Activated CD8-positive, alpha-beta T cell treated with anti-CD3 and anti-CD28 coated beads, Interleukin-2, amount 10 ng/mL, durations not matched to agents 7 days and 5 days (primary cell): ENCODE data around the gene MTFMT. TPM values are rescaled to one million over a fixed set of nuclear protein-coding genes. Genes with fewer than 3 reads are reported as not detected.

Source experiments
- ATAC-seq: fragments of 150-1000 bp; cut with Tn5 transposase; one replicate; pipeline ENCODE4 v1.10.0; 2021; ENCODE audit warnings: moderate library complexity
- CTCF ChIA-PET: fragments of 350-600 bp; sonication (Branson Sonifier 250); formaldehyde crosslinking; loops from one replicate; lab custom pipeline; 2021; ENCODE audit warnings: antibody characterized with exemption; lab: Charles Lee
- POLR2A ChIA-PET: fragments of 350-600 bp; sonication (Branson Sonifier 250); formaldehyde crosslinking; loops from one replicate; lab custom pipeline; 2021; ENCODE audit warnings: antibody characterized with exemption; lab: Charles Lee
- DNase-seq: peaks from one replicate; pipeline ENCODE4 v3.0.0-alpha.2; 2020
- H3K27ac Mint-ChIP-seq: one replicate; pipeline ENCODE4 v1.8.0; 2021; ENCODE audit warnings: mild to moderate bottlenecking, mixed read lengths
- H3K27me3 Mint-ChIP-seq: one replicate; pipeline ENCODE4 v1.8.0; 2021; ENCODE audit warnings: low read depth, mixed read lengths
- H3K36me3 Mint-ChIP-seq: one replicate; pipeline ENCODE4 v1.8.0; 2021; ENCODE audit warnings: low read depth, mixed read lengths
- H3K4me1 Mint-ChIP-seq: one replicate; pipeline ENCODE4 v1.8.0; 2021; ENCODE audit warnings: low read depth, mixed read lengths
- H3K4me3 Mint-ChIP-seq: one replicate; pipeline ENCODE4 v1.8.0; 2021; ENCODE audit warnings: mild to moderate bottlenecking, mixed read lengths
- H3K9me3 Mint-ChIP-seq: one replicate; pipeline ENCODE4 v1.8.0; 2022; ENCODE audit warnings: mixed read lengths; ENCODE audit not compliant: insufficient read depth
- total RNA-seq, 2 experiments: library from RNA; stranded (reverse); gene quantifications; one replicate each; pipeline ENCODE4 v1.2.3, GENCODE V29; 2021

MTFMT gene
- total RNA-seq, 2 experiments from 2014 or later = 16.2 to 19.3 TPM

- POLR2A ChIA-PET = no interaction called here
- no peak overlapping the region for H3K27ac Mint-ChIP-seq
- H3K27me3 Mint-ChIP-seq = no peaks in the 10 kb centered on the region
- H3K4me1 Mint-ChIP-seq = no peaks in the 10 kb centered on the region
- no peak for ATAC-seq
- H3K36me3 Mint-ChIP-seq = peaks cover 12% of the 10 kb centered on the region
- no peak for DNase-seq
- no peaks in the 10 kb centered on the region for H3K9me3 Mint-ChIP-seq
- no peak overlapping the region for H3K4me3 Mint-ChIP-seq
- CTCF ChIA-PET = interaction anchor here (1.0 to 1.6 kb wide), 5 partner anchors 9 to 274 kb away, joined by 3 to 4 read pairs (median 3); no protein-coding TSS in a partner anchor
Measured at GRCh38 chr15:65004993-65005392, 24.4 kb downstream of the MTFMT start.

GRCh38 chr15:64997745-64998375 lies 31.6 kb downstream of the MTFMT start:
- DNase-seq = no peak
- H3K27me3 Mint-ChIP-seq = no peaks in the 10 kb centered on the region
- POLR2A ChIA-PET = no interaction called here
- H3K4me1 Mint-ChIP-seq = peaks cover 5% of the 10 kb centered on the region
- H3K36me3 Mint-ChIP-seq = peaks cover 3% of the 10 kb centered on the region
- no peak for ATAC-seq
- no peaks in the 10 kb centered on the region for H3K9me3 Mint-ChIP-seq
- no peak overlapping the region for H3K4me3 Mint-ChIP-seq
- CTCF ChIA-PET = interaction anchor here (1.2 kb wide), 1 partner anchor 14 kb away, joined by 3 read pairs; no protein-coding TSS in a partner anchor
- no peak overlapping the region for H3K27ac Mint-ChIP-seq

DNA sequence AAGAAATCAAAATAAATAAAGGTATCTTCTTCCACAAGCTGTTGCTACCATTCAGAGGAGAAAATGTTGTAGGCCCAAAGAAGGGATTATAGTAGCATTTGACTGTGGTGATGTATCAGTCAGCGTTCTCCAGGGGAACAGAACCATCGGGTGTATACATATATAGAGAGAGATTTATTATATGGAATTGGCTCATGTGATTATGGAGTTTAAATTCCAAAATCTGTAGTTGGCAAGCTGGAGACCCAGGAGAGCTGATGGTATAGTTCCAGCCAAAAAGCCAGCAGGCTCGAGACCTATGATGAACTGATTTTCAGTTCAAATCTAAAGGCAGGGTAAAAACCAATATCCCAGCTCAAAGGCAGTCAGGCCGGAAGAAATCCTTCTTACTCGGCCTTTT lies 32.4 kb downstream of the MTFMT start:
- no peaks in the 10 kb centered on the region for H3K36me3 Mint-ChIP-seq
- no peaks in the 10 kb centered on the region for H3K9me3 Mint-ChIP-seq
- no peak for ATAC-seq
- DNase-seq = no peak
- no peak overlapping the region for H3K4me3 Mint-ChIP-seq
- peaks cover 5% of the 10 kb centered on the region for H3K4me1 Mint-ChIP-seq
- POLR2A ChIA-PET = no interaction called here
- CTCF ChIA-PET = interaction anchor here (1.2 kb wide), 1 partner anchor 15 kb away, joined by 3 read pairs; no protein-coding TSS in a partner anchor
- H3K27me3 Mint-ChIP-seq = no peaks in the 10 kb centered on the region
- H3K27ac Mint-ChIP-seq = no peak overlapping the region

- Mint-ChIP-seq H3K4me1 (peaks cover 26% of the 10 kb centered on the region), H3K27ac (peak overlapping the region; percentile 72), H3K9me3 (no peaks in the 10 kb centered on the region), H3K4me3 (peak overlapping the region; percentile 37), H3K36me3 (peaks cover 5% of the 10 kb centered on the region), H3K27me3 (no peaks in the 10 kb centered on the region)
- POLR2A ChIA-PET = no interaction called here
- ATAC-seq (no peak), DNase-seq (no peak)
- CTCF ChIA-PET = interaction anchor here (0.6 to 1.4 kb wide), 2 partner anchors 10 to 692 kb away, joined by 3 to 4 read pairs; no protein-coding TSS in a partner anchor
Measured at GRCh38 chr15:64993290-64993689, 36.1 kb downstream of the MTFMT start.

GRCh38 chr15:64991536-64992135 lies 37.8 kb downstream of the MTFMT start:
- ATAC-seq (no peak), DNase-seq (no peak)
- POLR2A ChIA-PET = no interaction called here
- Mint-ChIP-seq H3K36me3 (peaks cover 8% of the 10 kb centered on the region), H3K27ac (no peak overlapping the region), H3K4me1 (peaks cover 41% of the 10 kb centered on the region), H3K27me3 (no peaks in the 10 kb centered on the region), H3K9me3 (no peaks in the 10 kb centered on the region), H3K4me3 (no peak overlapping the region)
- CTCF ChIA-PET = interaction anchor here (1.2 kb wide), 1 partner anchor 64 kb away, joined by 3 read pairs; no protein-coding TSS in a partner anchor

DNA sequence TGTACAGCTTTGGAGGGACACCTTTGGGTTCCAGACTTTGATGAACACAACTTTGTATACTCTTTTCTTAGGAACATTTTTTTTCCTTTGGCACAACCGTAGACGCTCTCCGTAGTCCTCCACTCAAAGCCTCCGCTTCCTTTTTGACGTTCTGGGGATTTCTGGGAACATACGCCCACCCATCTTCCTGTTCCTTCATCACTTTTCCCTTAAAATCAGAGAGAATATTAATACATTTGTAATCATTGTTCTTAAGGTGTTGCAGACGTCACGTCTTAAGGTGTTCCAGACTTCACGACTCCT lies 39.3 kb downstream of the MTFMT start:
- DNase-seq = no peak
- peaks cover 48% of the 10 kb centered on the region for H3K4me1 Mint-ChIP-seq
- ChIA-PET CTCF (interaction anchor here (0.6 to 1.4 kb wide), 2 partner anchors 13 to 259 kb away, joined by 3 read pairs; no protein-coding TSS in a partner anchor), POLR2A (interaction anchor here (0.6 to 1.3 kb wide), 5 partner anchors 10 to 195 kb away, joined by 3 to 4 read pairs (median 3); partner anchors contain the start of gene CLPX)
- no peak for ATAC-seq
- peak overlapping the region; percentile 88 for H3K27ac Mint-ChIP-seq
- peak overlapping the region; percentile 98 for H3K4me3 Mint-ChIP-seq
- no peaks in the 10 kb centered on the region for H3K9me3 Mint-ChIP-seq
- no peaks in the 10 kb centered on the region for H3K27me3 Mint-ChIP-seq
- H3K36me3 Mint-ChIP-seq = peaks cover 13% of the 10 kb centered on the region

DNA sequence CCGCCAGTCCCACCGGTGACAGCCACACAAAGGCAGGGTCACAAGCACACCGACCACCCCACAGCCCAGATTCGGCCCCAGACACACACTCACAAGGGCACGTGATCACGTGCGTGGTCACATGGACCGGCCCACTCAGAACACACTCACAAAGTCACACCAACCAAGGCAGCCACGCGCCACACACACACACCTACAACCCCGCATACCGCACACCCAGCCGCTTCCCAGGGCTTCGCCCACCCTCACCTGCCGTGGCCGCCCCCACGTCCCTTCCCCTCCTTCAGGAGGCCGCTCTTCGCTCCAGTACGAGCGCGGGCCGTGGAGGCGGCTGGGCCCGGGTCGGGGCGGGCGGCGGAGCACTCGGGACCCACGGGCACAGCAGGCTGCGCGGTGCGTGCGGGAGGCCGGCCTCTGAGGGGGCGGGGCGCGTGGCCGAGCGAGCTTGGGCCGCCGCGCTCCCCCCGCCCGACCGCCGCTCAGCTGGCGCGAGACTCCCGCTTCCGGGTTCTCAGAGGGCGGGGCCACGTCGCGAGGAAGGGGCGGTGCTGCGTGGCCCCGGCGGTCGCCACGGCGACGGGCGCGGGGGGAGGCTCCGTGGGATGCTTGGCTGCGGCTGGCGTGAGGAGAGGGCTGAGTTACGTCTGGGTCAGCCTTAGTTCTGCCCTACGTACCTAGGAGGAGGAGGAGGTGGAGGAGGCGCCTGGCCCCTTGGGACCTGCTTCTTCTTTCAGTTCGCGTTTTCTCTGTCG lies 39.8 kb downstream of the MTFMT start, which contains the start of gene SPG21:
SPG21 (minus strand) TSS at position 499 of the 752 bp plus-strand sequence. CDS start 6,345 bp downstream, outside the sequence.
- ChIA-PET CTCF (interaction anchor here (0.6 to 1.4 kb wide), 3 partner anchors 13 to 258 kb away, joined by 3 read pairs; no protein-coding TSS in a partner anchor), POLR2A (interaction anchor here (0.6 to 1.4 kb wide), 7 partner anchors 11 to 315 kb away, joined by 3 to 6 read pairs (median 4); partner anchors contain the start of genes CLPX and RNU5B-1)

GRCh38 chr15:64987136-64987535 lies 42.3 kb downstream of the MTFMT start:
- ATAC-seq (no peak), DNase-seq (no peak)
- H3K27me3 Mint-ChIP-seq = no peaks in the 10 kb centered on the region
- no peak overlapping the region for H3K4me3 Mint-ChIP-seq
- H3K36me3 Mint-ChIP-seq = peaks cover 19% of the 10 kb centered on the region
- H3K9me3 Mint-ChIP-seq = no peaks in the 10 kb centered on the region
- H3K4me1 Mint-ChIP-seq = peaks cover 54% of the 10 kb centered on the region
- no peak overlapping the region for H3K27ac Mint-ChIP-seq
- POLR2A ChIA-PET = interaction anchor here (0.7 kb wide), 1 partner anchor 318 kb away, joined by 3 read pairs; the partner anchor contains the start of gene RNU5B-1
- CTCF ChIA-PET = interaction anchor here (2.0 kb wide), 1 partner anchor 47 kb away, joined by 11 read pairs; no protein-coding TSS in a partner anchor

More for the DNA sequence above, 39.8 kb downstream of the MTFMT start, which contains the start of gene SPG21:
- ATAC-seq = peak; percentile 95
- DNase-seq = peak; percentile 93
- Mint-ChIP-seq H3K27ac (peak within 1 kb of the TSS; percentile 91), H3K4me1 (peaks cover 52% of the 10 kb centered on the region), H3K27me3 (no peaks in the 10 kb centered on the region), H3K36me3 (peaks cover 13% of the 10 kb centered on the region), H3K4me3 (peak within 1 kb of the TSS; percentile 98), H3K9me3 (no peaks in the 10 kb centered on the region)

DNA sequence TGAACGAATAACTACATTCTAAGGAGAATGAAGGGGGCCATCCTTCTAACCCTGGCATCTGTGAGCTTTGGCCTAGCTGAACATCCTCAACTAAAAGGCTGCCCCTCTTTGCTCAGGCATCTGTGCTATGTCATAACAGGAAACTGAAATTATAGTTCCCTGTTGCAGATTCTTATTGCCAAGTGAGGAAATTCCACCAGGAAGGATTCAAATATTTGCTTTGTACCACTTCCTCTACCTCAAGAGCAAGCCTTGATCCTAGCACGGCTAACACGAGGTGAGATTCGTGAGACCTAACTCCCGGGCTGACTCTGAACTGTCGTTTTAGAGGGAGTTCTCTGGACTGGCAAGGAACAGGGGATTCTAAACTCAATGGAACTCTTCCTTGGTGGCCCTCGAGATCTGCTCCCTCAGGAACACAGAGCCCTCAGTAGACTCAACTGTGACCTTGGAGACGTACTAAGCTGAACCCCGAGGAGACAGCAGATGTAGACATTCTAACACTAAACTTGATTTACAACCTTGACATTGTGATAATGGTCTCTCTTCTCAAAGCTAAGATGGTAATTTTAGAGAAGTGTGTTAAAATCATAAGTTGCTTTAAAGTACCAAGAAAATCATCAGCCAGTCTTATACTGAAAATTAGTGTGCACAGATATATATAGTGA lies 43.9 kb downstream of the MTFMT start:
- H3K4me3 Mint-ChIP-seq = no peak overlapping the region
- POLR2A ChIA-PET = no interaction called here
- peaks cover 21% of the 10 kb centered on the region for H3K36me3 Mint-ChIP-seq
- no peaks in the 10 kb centered on the region for H3K9me3 Mint-ChIP-seq
- peaks cover 49% of the 10 kb centered on the region for H3K4me1 Mint-ChIP-seq
- peak overlapping the region; percentile 39 for H3K27ac Mint-ChIP-seq
- DNase-seq = no peak
- CTCF ChIA-PET = interaction anchor here (1.0 kb wide), 1 partner anchor 23 kb away, joined by 5 read pairs; no protein-coding TSS in a partner anchor
- ATAC-seq = no peak
- H3K27me3 Mint-ChIP-seq = no peaks in the 10 kb centered on the region

- Mint-ChIP-seq H3K27me3 (no peaks in the 10 kb centered on the region), H3K4me1 (peaks cover 27% of the 10 kb centered on the region), H3K9me3 (no peaks in the 10 kb centered on the region), H3K4me3 (no peak overlapping the region), H3K36me3 (peaks cover 30% of the 10 kb centered on the region), H3K27ac (no peak overlapping the region)
- DNase-seq (no peak), ATAC-seq (no peak)
- ChIA-PET POLR2A (no interaction called here), CTCF (no interaction called here)
Measured at GRCh38 chr15:64982472-64982871, 47.0 kb downstream of the MTFMT start.
